GM12875 (cell line): Measurements from ENCODE around the gene FAM187B.
A peak's percentile ranks its signal among the peaks of the same experiment; 100 is the strongest.

Experiments
- H3K4me3 ChIP-seq: one replicate; pipeline ENCODE4 v1.5.1; 2011; ENCODE audit warnings: low read depth, low read length, control low read depth
- CTCF ChIP-seq: IDR thresholded peaks from 2 replicates; pipeline ENCODE4 v1.5.1; 2011; ENCODE audit warnings: low read depth, mild to moderate bottlenecking, control low read depth, inconsistent platforms, low read length, moderate library complexity, borderline replicate concordance; ENCODE audit not compliant: insufficient read depth

Gene FAM187B

GRCh38 chr19:35266520-35267352, 38.2 kb upstream of the FAM187B start:
- TF ChIP-seq CTCF = no peak
- peak overlapping the region; percentile 60 for H3K4me3 ChIP-seq

GRCh38 chr19:35265900-35266519, 37.5 kb upstream of the FAM187B start:
- H3K4me3 ChIP-seq = no peak overlapping the region
- TF ChIP-seq CTCF = no peak

GRCh38 chr19:35265126-35265899, 36.8 kb upstream of the FAM187B start:
- TF ChIP-seq CTCF = no peak
- H3K4me3 ChIP-seq = no peak overlapping the region

- no peak for TF ChIP-seq CTCF
- H3K4me3 ChIP-seq = no peak overlapping the region
Measured at GRCh38 chr19:35264268-35265125, 36.0 kb upstream of the FAM187B start.

GRCh38 chr19:35262101-35262761, 33.7 kb upstream of the FAM187B start:
- no peak for TF ChIP-seq CTCF
- no peak overlapping the region for H3K4me3 ChIP-seq

GRCh38 chr19:35261356-35262100, 33.0 kb upstream of the FAM187B start:
- H3K4me3 ChIP-seq = no peak overlapping the region
- TF ChIP-seq CTCF = no peak
